Tibial artery (tissue), 4 donors: ENCODE data around the gene TRPV4.
A peak's percentile ranks its signal among the peaks of the same experiment; 100 is the strongest.

Experiments
- DNase-seq, 2 donors: peaks; one replicate each; pipeline ENCODE4 v3.0.0-alpha.2; 2019
- H3K27ac ChIP-seq, 2 donors: fragments of 200-600 bp; sonication (generic) in 1 of 2; 1 replicate in 1 of 2; 2 replicates in 1 of 2; pipeline ENCODE4 v1.5.1; 2018 to 2019; ENCODE audit warnings: mild to moderate bottlenecking in 1 of 2
- H3K27me3 ChIP-seq, 2 donors: fragments of 200-600 bp; sonication (generic) in 1 of 2; one replicate each; pipeline versions ENCODE4 v1.5.1 to v1.6.0; 2016 to 2019
- H3K36me3 ChIP-seq, 3 donors: fragments of 200-600 bp; sonication (generic) in 2 of 3; one replicate each; pipeline ENCODE4 v1.5.1; 2016 to 2019; ENCODE audit warnings: mild to moderate bottlenecking in 2 of 3
- H3K4me1 ChIP-seq, 4 donors: fragments of 200-600 bp; sonication (generic) in 2 of 4; 1 replicate in 3 of 4; 2 replicates in 1 of 4; pipeline ENCODE4 v1.5.1; 2016 to 2019
- H3K4me3 ChIP-seq, 2 donors: fragments of 200-600 bp; sonication (generic) in 1 of 2; 1 replicate in 1 of 2; 2 replicates in 1 of 2; pipeline ENCODE4 v1.5.1; 2018 to 2019; ENCODE audit warnings: mild to moderate bottlenecking in 2 of 2
- H3K9me3 ChIP-seq, 3 donors: fragments of 200-600 bp; sonication (generic) in 1 of 3; one replicate each; pipeline ENCODE4 v1.5.1; 2016 to 2019
- intact Hi-C: fragments of 100-400 bp; cut with DNase I; formaldehyde crosslinking; loops from one replicate; pipeline ENCODE4 v1.15.0; 2023; ENCODE audit warnings: low total_unique reads
- TF ChIP-seq, protein P1 (sequence below), 2 experiments: fragments of 200-600 bp in 1 of 2; fragments of 450-650 bp in 1 of 2; IDR thresholded peaks; one replicate each; pipeline ENCODE4 v1.5.1; 2017 to 2019; ENCODE audit warnings: antibody characterized with exemption in 2 of 2, mild to moderate bottlenecking in 1 of 2, moderate library complexity in 1 of 2

The TRPV4 gene

DNA sequence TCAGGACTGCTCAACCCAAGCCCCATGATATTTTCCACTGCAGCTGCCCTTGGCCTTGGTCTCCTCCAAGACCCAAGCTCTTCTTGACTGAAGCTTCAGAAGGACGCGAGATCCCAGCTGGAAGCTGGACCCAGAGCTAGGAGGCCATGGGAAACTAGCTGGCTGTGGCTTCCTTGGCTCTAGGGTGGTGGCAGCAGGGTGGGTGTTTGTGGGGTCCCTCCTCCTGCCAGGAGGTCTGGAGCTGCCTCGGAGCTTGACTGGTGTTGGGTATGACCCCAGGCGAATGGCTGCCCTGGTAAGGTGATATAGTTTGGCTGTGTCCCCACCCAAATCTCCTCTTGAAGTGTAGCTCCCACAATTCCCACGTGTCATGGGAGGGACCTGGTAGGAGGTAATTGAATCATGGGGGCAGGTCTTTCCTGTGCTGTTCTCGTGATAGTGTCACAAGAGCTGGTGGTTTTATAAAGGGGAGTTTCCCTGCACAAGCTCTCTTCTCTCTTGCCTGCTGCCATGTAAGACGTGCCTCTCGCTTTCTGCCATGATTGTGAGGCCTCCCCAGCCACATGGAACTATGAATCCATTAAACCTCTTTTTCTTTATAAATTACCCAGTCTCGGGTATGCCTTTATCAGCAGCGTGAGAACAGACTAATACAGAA, 51.4 kb downstream of the TRPV4 start:
- H3K9me3 ChIP-seq = peaks cover 0 to 12% (median 8%) of the 10 kb centered on the region in 3 donors
- no peak overlapping the region for H3K27ac ChIP-seq
- peaks cover 0 to 12% (median 0%) of the 10 kb centered on the region in 3 donors for H3K36me3 ChIP-seq
- H3K4me1 ChIP-seq = no peaks in the 10 kb centered on the region
- no peak overlapping the region for H3K4me3 ChIP-seq
- H3K27me3 ChIP-seq = peaks cover 0 to 30% of the 10 kb centered on the region in 2 donors
- DNase-seq = peak in 1 of 2 donors; percentile 53
- intact Hi-C loops = no loop called here
- TF ChIP-seq, protein P1, sequence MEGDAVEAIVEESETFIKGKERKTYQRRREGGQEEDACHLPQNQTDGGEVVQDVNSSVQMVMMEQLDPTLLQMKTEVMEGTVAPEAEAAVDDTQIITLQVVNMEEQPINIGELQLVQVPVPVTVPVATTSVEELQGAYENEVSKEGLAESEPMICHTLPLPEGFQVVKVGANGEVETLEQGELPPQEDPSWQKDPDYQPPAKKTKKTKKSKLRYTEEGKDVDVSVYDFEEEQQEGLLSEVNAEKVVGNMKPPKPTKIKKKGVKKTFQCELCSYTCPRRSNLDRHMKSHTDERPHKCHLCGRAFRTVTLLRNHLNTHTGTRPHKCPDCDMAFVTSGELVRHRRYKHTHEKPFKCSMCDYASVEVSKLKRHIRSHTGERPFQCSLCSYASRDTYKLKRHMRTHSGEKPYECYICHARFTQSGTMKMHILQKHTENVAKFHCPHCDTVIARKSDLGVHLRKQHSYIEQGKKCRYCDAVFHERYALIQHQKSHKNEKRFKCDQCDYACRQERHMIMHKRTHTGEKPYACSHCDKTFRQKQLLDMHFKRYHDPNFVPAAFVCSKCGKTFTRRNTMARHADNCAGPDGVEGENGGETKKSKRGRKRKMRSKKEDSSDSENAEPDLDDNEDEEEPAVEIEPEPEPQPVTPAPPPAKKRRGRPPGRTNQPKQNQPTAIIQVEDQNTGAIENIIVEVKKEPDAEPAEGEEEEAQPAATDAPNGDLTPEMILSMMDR (IDR thresholded peaks at IDR 0.05) = no peak

DNA sequence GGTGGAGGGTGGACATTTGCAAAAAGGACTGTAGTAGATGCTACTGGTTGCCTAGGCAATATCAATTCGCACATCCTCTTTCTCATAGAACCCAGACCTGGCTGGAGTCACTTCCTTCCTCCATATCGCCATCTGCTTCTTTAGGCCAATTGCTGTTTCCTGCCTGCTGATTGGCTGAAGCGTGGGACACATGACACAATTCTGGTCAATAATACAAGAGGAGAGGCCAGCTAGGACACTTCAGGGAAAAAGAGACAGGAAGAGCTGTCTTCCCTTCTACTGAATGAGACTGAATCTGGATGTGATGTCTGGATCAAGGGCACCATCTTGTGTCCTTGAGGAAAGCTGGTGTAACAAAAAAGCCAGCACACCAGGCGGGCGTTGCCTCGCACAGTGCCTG, 53.8 kb downstream of the TRPV4 start:
- H3K4me1 ChIP-seq = no peaks in the 10 kb centered on the region
- no peak overlapping the region for H3K4me3 ChIP-seq
- TF ChIP-seq, protein P1 (IDR thresholded peaks at IDR 0.05) = no peak
- no peak for DNase-seq
- peaks cover 0 to 12% (median 8%) of the 10 kb centered on the region in 3 donors for H3K9me3 ChIP-seq
- H3K27me3 ChIP-seq = peaks cover 0 to 36% of the 10 kb centered on the region in 2 donors
- intact Hi-C loops = loop anchor here (10.0 kb wide), 1 partner anchor 255 kb away; no protein-coding TSS in a partner anchor
- H3K36me3 ChIP-seq = peaks cover 0 to 6% (median 0%) of the 10 kb centered on the region in 3 donors
- H3K27ac ChIP-seq = no peak overlapping the region

DNA sequence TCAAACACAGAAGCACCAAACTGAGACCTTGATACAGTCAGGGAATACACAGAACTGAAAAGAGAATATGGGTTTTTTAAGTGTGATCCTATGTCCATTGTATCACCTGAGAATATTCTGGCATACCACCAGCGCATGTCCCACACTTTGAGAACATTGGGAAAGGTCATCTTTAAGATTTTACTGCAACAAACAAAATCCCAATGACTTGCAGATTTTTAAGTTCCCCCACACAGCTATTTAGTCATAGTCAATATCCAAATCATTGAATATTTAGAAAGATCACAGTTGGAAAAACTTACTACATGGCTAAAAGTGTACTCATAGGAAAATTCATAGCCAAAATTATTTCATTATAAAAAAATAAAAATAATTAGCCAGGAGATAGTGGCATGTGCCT, 54.5 kb downstream of the TRPV4 start:
- no peak for DNase-seq
- no peak overlapping the region for H3K4me3 ChIP-seq
- peaks cover 0 to under 1% (median 0%) of the 10 kb centered on the region in 3 donors for H3K36me3 ChIP-seq
- peaks cover 0 to 41% of the 10 kb centered on the region in 2 donors for H3K27me3 ChIP-seq
- TF ChIP-seq, protein P1 (IDR thresholded peaks at IDR 0.05) = no peak
- H3K4me1 ChIP-seq = no peaks in the 10 kb centered on the region
- peaks cover 0 to 12% (median 8%) of the 10 kb centered on the region in 3 donors for H3K9me3 ChIP-seq
- intact Hi-C loops = loop anchor here (10.0 kb wide), 1 partner anchor 254 kb away; no protein-coding TSS in a partner anchor
- H3K27ac ChIP-seq = no peak overlapping the region

DNA sequence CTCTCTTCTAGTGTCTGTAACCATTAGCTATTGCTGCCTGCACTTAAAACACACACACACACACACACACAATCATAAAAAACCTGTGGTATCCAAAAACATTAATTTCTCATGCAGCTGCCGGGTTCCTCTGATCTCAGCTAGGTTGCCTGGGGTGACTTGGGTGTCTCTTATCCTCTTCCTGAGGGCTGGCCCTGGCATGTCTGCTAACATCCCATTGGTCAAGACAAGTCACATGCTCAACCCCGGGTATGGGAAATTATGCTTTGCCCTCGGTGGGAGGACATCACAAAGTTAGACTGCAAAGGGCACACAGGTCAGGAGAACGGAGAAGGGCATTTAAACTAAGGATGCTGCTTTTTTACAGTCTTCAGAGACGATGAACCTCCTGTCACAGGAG, 55.7 kb downstream of the TRPV4 start:
- Histone ChIP-seq H3K36me3 (no peaks in the 10 kb centered on the region), H3K4me1 (peaks cover 0 to 7% (median 3%) of the 10 kb centered on the region in 4 donors), H3K4me3 (no peak overlapping the region), H3K27ac (no peak overlapping the region), H3K27me3 (peaks cover 0 to 44% of the 10 kb centered on the region in 2 donors), H3K9me3 (peaks cover 0 to 12% (median 8%) of the 10 kb centered on the region in 3 donors)
- TF ChIP-seq, protein P1 (IDR thresholded peaks at IDR 0.05) = no peak
- DNase-seq = no peak
- intact Hi-C loops = loop anchor here (10.0 kb wide), 1 partner anchor 253 kb away; no protein-coding TSS in a partner anchor

DNA sequence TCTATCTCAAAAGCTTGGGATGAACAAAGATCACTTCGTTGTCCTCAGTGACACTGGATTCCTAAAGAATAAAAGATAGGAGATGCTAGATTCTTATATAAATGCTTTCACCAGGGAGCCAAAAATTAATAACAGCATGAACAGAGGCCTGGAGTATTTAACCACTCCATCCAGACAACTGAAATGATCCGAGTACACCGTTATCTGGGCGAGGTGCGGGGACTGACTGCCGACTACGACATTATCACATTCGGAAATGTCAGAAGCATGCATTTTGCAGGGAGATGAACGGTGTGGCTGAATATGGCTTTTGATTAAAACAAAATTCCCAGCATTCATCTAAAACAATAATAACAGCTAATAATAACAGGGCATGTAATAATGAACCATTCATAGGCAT, 56.6 kb downstream of the TRPV4 start:
- TF ChIP-seq, protein P1 (IDR thresholded peaks at IDR 0.05) = no peak
- H3K27me3 ChIP-seq = peaks cover 0 to 42% of the 10 kb centered on the region in 2 donors
- intact Hi-C loops = loop anchor here (10.0 kb wide), 1 partner anchor 252 kb away; no protein-coding TSS in a partner anchor
- H3K27ac ChIP-seq = no peak overlapping the region
- DNase-seq = no peak
- no peak overlapping the region for H3K4me3 ChIP-seq
- H3K36me3 ChIP-seq = no peaks in the 10 kb centered on the region
- H3K4me1 ChIP-seq = peaks cover 0 to 7% (median 3%) of the 10 kb centered on the region in 4 donors
- H3K9me3 ChIP-seq = peaks cover 0 to 12% (median 8%) of the 10 kb centered on the region in 3 donors
